HG02852 (cell line): ENCODE results near the gene C12orf60.
A peak's percentile ranks its signal among the peaks of the same experiment; 100 is the strongest.

ENCODE experiments used
- ATAC-seq: cut with Tn5 transposase; IDR thresholded peaks from one replicate; pipeline ENCODE4 v1.9.1; 2021; ENCODE audit warnings: mild to moderate bottlenecking, moderate library complexity; ENCODE audit not compliant: unreplicated experiment

C12orf60 gene

GRCh38 chr12:14833952-14834351 lies 30.5 kb downstream of the C12orf60 start:
- no peak for ATAC-seq

- no peak for ATAC-seq
Measured at GRCh38 chr12:14834509-14834908, 31.0 kb downstream of the C12orf60 start.

- no peak for ATAC-seq
Measured at GRCh38 chr12:14836336-14837210, 33.1 kb downstream of the C12orf60 start.

DNA sequence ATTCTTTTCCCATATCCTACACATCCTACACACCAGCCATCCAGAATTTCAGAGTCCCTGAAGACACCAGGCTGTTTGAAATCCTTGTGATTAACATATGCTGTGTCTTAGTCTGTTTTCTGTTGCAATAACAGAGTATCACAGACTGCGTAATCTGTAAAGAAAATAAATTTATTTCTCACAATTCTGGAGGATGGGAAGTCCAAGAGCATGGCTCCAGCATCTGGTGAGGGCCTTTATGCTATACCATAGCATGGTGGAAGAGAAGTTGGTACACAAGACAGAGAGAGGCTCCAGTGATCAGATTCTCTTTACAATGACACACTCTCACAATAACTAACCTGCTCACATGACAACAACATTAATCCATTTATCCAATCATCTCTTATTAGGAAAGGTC lies 35.8 kb downstream of the C12orf60 start:
- ATAC-seq = no peak

- ATAC-seq = no peak
Measured at GRCh38 chr12:14840616-14841015, 37.1 kb downstream of the C12orf60 start.

DNA sequence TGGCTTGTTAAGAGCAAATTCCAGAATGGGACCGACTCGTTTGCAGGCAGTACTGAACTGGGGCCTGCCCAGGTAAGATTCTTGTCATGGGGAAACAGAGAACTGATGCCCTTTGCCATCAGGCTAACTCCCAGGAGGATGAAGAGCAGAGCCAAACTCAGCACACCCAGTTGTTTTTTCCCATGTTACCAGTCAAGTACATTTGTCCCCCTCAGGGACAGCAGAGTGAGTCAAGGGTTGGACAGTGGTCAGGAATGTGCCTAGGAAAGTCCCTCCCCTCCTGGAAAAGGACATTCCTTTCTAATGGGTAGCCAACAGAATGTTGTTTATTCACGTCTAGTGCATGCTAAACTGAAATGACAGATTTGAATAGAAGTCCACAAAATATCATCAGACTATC lies 38.3 kb downstream of the C12orf60 start:
- no peak for ATAC-seq

GRCh38 chr12:14842315-14842714 lies 38.8 kb downstream of the C12orf60 start:
- ATAC-seq = no peak

GRCh38 chr12:14843425-14843887 lies 40.0 kb downstream of the C12orf60 start, which contains the start of gene ART4:
Gene ART4, minus strand, starts transcription at chr12:14843526. Its CDS starts 413 bp downstream, at chr12:14843113.
- no peak for ATAC-seq

- no peak for ATAC-seq
Measured at GRCh38 chr12:14844401-14844800, 40.9 kb downstream of the C12orf60 start.

- ATAC-seq = peak; percentile 51
Measured at GRCh38 chr12:14845350-14845750, 41.9 kb downstream of the C12orf60 start.

DNA sequence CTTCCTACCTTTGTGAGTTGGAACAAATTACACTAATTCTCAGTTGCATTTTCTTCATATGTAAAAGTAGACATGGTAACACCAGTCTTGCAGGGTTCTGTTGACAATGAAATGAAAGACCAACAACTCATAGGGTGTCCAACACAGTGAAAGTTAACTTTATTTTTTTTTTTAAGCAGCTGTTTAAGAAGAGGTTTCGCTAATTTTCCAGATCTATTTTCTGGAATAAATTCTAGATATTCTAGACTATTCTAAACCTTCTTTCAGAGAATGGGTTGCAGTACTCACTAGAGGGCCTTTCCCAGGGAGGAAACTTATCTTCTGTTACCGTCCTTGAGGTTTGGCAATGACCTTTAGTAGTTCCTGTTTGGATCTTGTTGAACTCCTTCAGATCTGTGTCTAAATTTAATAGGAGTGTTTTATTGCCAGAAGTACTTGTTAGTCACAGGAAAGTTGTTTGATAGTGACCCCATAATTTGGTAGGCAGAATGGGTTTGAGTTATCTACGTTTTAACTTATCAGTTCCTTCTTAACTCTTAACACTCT lies 42.6 kb downstream of the C12orf60 start:
- no peak for ATAC-seq

- ATAC-seq = no peak
Measured at GRCh38 chr12:14846876-14847580, 43.6 kb downstream of the C12orf60 start.

GRCh38 chr12:14849661-14850060 lies 46.2 kb downstream of the C12orf60 start:
- ATAC-seq = no peak

GRCh38 chr12:14850929-14851663 lies 47.6 kb downstream of the C12orf60 start:
- ATAC-seq = peak; percentile 88

DNA sequence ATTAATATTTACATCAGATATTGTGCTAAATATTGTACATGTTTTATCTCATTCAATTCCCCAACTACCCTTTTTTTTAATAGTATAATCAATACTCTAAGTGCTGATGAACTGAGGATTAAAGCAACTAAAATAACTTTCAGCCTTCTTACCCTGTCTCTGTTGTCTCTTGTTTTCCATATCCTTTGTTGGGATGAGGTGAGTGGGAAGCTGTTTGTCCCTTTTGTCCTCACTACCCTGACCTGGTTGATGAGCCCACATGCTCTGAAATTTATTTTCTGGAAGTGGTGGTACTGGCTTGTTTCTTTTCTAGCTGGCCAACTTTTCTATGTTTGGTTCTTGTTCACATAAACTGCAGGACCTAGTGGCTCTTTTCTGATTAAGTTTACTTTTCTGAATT lies 49.4 kb downstream of the C12orf60 start:
- no peak for ATAC-seq

DNA sequence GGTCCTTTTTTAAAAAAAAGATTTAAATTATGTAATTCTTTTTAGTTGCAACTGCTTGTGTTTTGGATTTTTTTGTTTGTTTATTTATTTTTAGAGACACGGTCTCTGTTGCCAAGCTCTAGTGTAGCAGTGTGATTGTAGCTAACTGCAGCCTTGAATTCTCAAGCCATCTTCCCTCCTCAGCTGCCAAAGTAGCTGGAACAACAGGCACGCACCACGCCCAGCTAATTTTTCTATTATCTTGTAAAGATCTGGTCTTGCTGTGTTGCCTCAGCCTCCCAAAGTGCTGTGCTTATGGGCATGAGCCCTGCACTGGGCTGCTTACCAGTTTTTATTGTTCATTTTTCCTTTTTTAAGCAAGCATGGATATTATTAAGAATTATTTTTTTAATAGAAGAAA lies 50.5 kb downstream of the C12orf60 start:
- no peak for ATAC-seq

GRCh38 chr12:14854586-14855183 lies 51.2 kb downstream of the C12orf60 start:
- no peak for ATAC-seq

- ATAC-seq = no peak
Measured at GRCh38 chr12:14858513-14858912, 55.0 kb downstream of the C12orf60 start.

GRCh38 chr12:14860490-14860889 lies 57.0 kb downstream of the C12orf60 start:
- ATAC-seq = no peak

DNA sequence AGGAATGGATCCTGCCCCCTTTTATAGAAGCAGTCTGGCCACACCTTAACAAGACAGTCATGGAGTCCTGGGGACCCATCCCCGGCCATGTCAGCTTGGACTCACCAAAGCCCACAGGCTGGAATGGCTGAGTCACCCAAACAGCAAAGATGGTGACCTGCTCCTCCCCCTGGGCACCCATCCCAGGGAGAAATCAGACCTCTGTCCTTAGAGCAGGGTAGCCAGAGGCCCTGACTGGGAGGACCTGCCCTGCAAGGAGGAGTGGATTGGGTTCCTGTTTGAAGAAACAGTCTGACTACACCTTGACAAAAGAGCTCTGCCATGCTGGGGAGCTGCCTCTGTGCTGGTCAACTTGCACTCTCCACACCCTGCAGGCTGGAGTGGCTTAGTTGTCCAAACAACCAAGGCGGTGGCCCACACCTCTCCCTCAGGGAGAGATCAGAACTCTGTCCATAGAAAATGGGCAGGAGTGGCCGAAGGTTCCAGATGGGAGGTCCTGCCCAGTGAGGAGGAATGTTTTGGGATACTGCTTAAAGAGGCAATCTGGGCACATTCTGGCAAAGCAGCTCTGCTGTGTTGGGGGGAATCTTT lies 65.5 kb downstream of the C12orf60 start:
- no peak for ATAC-seq
